T-helper 1 cell (primary cell): ENCODE results near the gene GREM1.

Experiments
- DNase-seq, 5 donors: peaks; one replicate each; pipeline ENCODE4 v3.0.0-alpha.2; 2012 to 2020
- total RNA-seq, 4 donors: gene quantifications; one replicate each; lab custom pipeline; 2026; lab: John Stamatoyannopoulos, UW

The GREM1 gene
- 0 to 0.59 (median 0.11) reads per million in 4 donors for total RNA-seq

DNA sequence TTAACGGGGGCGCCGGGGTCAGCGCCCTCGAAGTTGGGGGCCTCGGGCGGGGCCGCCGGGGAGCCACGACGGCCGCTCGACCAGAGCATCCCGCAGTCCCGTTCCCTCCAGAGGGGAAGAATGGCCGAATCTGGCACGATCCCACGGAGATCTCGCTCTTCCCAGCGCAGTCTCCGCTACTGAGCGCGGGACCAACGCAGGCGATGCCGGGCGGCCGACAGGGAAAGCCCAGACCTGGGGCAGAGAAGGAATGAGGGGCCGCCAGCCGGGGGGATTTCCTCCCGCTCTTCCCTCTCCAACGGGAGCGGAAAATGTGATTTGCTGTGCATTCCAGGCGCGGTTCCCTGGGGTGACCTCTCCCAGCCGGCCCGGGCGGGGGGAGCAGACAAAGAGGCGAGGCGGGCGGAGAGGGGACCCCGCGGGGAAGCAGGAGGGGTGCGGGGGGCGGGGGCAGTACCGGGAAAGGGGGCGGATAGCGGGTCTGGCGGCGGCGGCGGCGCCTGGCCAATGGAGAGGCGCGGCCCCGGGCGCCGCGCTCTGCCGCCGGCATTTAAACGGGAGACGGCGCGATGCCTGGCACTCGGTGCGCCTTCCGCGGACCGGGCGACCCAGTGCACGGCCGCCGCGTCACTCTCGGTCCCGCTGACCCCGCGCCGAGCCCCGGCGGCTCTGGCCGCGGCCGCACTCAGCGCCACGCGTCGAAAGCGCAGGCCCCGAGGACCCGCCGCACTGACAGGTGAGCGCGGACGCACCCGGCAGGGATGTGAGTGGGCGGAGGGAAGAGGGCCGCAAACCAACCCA is at the start of gene GREM1:
GREM1 (plus strand) TSS at position 579 of the 801 bp plus-strand sequence. CDS start 12,687 bp downstream, outside the sequence.
- no peak for DNase-seq

DNA sequence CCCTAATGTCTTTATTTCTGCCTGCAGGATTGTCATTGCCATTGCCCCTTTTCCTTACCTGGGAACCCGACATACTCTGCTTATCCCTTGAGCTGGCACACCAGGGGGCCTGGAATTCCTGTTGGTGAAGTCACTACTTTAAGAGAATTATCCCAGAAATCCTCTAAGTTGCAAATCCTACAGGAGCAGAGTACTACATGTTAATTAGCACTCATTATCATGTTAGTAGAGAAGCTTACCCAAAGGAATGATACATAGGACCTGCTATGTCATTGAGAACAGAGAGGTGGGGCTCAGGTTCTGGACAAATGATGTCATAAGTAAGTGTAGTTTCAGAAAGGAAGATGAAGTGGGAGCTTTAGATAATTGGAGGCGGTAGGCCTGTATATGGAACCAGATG is 48.9 kb upstream of the GREM1 start:
- no peak for DNase-seq

DNA sequence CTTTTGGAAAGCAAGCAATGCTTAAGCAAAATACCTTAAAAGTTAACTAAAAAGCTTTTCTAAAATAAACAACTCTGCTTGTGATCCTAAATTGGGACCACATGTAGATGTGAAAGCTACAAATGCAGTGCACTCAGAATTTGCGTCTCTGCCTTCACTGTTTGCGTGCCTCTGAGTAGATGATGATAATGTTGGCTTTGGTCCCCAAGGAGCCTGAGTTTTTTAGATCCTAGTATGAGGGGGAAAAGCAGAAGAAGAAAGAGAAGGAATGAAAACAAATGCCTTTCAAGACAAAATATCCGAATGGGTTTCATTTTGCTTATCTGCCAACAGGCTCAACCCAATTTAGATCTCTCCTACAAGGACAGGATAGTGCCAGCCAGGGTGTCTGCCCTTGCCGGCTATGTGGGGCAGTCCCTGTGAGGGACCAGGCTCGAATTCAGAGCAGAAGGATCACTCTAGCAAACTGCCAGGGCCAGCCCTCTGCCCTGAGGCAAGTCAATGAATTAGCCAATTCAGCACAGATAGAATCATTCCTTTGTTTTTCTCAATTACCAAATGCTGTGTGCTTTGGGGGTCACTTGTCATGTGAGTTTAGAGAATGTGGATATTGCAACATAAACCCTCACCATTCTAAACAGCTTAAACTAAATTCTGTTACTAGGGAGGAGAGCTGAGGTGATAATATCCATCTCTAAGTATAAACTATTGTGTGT is 47.8 kb upstream of the GREM1 start:
- no peak for DNase-seq

DNA sequence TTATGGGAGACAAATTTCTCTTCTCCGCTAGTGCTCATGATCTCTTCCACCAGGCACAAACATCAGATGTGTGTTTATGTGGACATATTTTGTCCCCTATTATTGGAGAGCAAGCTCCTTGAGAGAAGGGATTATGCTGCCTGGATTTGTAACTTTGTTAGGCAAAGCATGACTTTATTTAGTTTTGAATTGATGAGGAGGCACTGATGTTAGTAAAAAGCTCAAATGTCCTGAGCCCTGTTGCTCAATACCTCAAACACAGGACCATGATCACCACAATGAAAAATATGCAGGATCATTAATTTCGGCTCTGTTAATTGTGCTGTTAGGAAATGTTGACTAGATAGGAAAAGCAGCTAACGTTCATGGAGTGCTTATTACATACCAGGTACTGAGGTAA is 47.2 kb upstream of the GREM1 start:
- no peak for DNase-seq

DNA sequence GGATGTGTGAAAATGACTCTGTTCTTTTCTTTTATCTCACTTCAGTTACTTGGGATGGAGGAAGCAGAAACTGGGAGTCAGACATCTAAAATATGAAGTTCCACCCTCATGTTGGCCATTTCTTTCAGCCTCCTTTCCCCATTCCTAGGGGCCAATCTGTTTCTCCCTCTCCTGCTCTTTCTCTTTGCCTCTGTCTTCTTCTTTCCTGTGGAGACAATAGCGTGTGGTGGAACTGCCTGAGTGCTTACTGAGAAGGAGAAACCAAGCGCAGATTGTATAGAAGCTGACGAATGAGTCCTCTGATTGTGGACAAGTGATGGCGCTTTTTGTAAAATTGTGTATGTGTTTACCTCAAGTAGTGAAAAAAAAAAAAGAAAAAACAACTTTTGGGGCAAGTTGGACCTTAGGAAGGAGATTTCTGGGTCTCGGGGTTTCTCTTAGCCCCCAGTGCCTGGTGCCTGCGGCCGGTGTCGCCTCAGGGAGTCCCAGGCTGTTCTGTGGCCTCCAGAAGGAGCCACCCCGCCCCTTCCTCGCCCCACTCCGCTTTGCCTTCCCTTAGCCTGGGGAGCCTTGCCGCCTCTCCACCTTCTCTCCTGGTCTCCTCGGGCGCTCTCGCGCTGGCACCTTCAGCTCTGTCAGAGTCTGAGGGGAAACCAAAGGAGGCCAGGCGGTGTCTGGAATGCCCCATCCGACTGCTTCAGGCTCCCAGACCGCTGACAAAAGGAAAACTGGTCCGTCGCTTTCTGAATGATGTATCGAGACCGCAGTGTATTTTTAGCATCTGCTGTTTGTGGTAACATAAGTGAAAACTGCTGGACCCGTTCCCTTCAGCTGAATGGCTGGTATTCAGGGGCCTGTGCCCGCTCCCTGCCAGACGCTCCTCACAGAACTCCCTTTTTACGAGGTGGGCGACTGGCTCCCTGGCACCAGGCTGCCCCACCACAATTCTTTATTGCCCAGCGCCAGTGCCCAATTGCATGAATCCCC is 46.2 kb upstream of the GREM1 start:
- no peak for DNase-seq

DNA sequence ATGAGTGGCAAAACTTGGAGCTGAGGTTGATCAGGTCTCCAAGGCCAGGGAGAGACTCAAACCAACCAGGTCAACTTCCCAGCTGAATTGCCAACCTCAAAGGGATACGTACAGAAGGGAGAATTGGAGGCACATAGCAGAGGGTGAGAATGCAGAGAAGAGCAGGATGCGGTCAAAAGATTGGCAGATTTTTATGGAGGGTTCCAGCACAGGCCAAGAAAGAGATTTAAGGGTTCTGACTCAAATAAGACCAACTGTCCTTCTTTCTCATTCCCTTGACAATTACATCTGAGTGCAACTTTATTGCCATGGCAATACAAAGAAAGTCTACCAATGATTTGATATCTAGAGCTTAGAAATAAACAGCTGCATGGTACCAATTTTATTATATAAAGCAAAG is 43.1 kb upstream of the GREM1 start:
- no peak for DNase-seq

DNA sequence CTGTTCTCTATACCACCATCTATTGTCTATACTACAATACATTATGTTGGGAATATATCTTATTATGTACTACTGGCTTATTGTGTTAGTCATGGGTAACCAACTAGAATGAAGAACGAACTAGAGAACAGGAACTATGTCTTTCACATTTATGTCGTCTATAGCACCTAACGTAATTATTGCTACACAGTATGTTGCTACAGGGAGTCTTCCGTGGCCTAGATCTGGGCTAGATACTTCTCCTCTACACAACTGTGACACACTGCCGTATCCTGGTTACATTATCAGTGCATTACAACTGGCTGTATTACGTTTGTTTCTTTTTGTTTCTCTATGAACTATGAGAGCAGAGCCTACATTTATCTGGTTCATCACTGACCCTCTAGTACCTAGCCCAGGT is 42.3 kb upstream of the GREM1 start:
- no peak for DNase-seq

DNA sequence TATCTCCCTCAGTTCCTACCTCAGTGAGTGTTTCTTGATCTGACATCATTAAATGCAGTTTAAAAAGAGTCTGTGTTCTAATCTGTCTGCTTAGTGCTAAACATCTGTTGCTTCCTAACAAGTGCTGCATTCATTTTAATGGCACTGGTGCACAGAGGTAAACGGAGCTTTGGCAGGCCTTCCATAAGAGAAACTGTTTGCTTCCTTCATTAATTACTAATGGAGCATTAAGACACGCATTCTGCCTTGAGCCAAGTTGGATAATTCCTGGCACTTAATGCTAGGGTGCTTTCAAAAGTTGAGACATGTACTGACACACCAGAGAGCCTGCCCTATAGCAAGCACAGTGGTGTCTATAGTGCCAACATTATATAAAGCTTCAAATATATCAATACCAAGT is 41.6 kb upstream of the GREM1 start:
- DNase-seq = no peak

DNA sequence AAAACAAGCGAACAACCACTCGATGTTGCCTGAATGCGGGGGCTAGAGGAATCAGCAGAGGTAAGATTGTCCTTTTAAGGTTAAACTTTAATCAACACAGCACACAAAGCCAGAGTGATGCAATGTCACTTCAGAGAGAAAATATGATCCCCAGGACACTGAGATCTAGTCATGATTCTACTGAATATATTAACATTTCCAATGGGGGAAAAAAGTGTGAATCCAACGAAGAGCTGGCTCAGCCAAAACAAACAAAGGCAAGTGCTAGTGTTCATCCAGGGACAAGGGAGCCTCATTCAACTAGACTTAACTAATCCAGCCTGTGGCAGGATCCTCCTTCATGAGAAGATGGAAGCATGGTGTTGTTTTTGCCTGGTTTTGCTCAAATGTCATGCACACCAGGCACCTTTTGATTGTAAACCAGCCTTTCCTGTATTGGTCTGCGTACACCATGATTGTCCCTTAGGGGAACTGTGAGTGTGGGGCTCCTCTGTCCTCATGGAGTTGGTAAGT is 40.5 kb upstream of the GREM1 start:
- no peak for DNase-seq

DNA sequence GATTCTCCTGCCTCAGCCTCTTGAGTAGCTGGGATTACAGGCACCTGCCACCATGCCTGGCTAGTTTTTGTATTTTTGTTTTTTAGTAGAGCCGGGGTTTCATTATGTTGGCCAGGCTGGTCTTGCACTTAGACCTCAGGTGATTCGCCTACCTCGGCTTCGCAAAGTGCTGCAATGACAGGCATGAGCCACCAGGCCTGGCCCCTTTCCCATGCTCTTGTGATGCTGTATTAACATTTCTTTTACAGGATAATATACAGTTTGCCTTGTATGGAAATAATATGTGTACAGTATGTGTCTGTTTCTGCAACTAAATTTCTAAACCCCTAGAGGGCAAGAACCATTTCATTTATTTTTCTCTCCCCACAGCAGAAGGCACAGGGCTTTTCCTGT is 38.5 kb upstream of the GREM1 start:
- no peak for DNase-seq

DNA sequence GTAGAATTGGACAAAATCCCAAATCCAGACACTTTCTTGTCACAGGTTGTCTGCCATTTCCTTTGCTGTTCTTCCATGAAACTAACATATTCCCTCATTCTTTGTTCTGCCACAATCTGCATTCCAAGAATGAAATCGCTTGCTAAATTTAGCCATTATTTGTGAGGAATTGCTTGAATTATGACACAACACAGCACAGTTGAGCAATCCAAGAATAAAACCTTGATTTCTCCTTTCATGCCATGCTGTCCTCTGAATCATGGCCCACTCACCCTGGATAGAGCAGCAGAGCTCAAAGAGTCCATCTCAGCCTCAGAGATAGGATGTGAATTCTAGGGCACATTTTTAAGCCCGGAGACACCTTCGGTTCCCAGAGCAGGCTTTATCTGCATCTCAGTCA is 35.2 kb upstream of the GREM1 start:
- no peak for DNase-seq

DNA sequence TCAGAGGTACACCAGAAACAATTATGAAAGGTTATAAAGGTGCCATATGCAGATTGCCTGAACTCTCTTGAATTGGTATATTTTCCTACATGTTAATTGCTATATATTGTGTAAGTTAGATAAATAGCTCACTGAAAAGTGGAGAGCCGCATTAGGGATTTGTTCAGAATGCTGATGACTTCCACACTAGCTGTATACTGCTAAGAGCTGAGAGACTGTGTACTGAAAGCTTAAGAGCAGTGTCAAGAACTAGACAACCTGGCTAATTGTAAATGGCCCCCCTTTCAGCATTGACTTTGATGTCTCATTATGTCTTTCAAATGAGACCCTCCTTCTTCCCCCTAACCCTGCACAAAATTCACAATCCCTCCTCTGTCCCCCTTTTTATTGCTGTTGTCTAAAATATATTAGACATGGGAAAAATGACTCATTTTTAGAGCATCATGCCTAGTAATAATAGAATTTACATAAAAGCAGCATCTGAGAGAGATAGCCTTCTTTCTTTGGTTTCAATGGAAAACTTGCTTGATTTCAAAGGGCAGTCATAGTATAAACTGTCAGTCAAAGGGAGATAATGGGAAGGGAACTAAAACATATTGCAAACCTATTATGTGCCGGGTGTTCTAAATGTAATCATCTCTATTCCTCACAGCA is 34.7 kb upstream of the GREM1 start:
- DNase-seq = no peak

DNA sequence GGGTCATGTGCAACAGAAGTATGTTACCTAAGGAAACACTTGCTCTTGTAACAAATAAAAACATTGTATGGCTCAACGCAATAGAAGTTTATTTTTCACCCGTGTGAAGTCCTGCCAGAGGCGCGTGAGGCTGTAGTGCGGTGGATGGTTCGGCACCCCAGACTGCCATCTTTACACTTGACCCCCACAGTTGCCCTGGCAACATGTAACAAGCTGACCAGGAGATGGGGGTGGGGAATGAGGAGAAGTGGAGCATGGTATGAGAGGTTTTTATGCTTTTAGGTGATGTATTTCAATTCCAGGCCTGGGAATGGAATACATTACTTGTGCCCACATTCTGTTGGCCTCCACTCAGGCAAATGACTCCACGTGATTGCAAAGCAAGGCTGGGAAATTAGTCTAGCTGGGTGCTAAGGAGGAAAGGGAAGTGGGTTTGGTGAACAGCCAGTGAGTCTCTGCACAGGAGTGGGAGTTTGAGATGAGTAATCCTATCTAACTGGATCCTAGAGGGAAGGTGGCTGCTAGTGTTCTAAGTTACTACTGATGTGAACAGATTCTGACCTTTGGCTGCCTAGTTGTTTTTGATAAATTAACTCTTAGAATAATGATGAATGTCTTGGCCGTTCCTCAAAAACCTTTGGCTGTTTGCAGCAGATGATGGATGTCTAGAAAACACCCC is 33.8 kb upstream of the GREM1 start:
- DNase-seq = peak in 1 of 5 donors; percentile 21

DNA sequence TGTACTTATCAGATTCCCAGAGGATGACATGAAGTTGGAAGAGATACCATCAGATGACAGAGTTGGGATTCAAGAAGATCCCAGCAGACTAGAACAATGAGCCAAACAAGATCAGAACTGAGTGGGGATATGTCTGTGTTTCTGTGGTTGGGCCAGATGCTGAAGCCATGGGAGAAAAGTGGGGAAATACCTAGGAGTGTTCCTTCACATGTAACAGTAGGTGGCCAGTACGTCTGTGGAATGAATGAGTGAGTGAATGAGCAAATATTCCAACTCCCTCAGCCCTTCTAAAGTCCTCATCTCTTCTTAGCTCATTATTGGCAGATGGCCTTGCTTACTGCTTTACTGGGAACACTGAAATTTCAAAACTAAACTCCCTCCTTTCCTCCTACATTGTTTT is 32.2 kb upstream of the GREM1 start:
- no peak for DNase-seq

DNA sequence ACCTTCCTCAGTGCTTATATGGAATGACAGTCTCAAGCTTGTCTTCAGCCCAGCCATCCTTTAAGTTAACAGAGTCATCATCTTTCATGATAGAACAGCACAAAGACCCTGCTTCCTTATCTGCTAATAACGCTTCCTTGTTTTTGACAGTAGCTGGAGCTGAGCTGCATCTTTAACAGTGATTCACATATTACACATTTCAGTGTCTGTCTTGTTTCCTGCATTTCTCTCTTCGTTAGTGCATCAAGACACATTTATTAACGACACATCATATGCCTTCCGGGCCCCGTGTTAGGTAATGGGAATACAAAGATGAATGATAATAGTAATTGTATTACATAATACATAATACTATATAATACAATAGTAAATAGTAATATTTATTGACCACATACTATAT is 30.2 kb upstream of the GREM1 start:
- no peak for DNase-seq

DNA sequence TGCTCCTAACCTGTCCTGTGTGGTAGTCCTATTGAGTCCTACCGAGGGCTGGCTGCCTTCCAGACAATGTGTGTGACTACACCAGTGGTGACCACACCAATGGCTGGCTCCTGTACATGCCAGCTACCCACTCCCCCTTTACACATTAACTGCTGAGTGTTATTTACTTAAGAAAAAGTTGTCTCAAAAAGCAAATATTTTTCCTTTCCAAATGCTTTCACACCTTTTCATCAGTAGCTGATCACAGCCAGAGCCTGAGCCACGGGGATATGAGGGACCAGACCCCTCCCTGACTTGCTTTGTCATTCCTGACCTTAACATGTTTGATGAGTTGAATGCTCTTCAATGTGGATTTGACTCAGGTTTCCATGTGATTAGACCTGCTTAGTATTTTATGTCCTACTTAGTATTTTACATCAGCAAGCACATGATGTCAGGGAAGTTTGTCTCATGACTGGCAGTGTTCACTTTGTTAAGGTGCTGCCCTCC is 29.6 kb upstream of the GREM1 start:
- DNase-seq = no peak

DNA sequence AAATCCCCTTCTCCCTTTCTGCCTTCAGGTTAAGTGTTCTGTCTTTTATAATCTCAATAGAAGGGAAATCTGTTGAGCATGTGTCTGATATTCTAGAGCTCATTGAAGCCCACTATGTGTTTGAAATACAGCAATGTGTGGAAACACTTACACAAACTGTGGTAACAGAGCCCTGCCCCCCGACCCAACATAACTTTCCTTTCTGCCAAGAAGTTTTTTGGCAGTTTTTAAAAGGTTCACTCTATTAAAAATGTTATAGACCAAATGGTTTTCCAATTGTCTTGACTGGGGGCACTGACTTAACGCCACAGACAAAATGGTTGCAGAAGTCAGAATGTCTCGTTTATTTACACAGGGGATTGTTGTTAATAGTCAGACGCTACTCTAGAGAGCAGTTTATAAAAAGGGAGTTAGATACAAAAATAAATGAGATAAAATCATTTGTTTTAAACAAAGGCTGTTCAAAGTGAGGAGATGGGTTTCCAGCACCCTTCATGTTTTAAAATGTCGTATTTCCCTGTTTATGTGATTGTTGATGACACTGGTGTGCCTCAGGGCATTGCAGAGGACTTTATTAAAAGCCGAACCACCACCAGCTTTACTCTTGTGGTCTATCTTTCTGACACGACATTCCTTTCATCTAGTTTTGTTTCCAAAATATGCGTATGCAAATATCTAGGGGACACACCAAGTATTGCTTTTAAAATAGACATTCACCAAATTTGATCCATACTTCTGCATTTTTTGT is 26.7 kb upstream of the GREM1 start:
- DNase-seq = no peak

DNA sequence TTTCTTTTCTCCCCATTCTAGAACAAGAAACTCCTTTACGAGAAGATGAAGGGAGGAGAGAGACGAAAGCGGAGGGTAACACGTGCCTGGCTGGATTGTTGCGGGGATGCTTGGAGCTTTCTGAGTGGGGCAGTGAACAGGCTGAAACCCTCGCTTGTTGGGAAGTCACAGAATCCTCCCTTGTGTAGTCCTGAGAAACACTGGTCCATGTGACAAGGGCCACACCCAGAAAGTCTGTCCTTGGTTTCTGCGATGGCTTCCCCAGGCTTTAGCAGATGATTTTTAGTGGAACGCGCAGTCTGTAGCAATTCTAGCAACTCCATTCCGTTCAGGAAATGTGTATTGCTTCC is 26.1 kb upstream of the GREM1 start:
- DNase-seq = no peak

DNA sequence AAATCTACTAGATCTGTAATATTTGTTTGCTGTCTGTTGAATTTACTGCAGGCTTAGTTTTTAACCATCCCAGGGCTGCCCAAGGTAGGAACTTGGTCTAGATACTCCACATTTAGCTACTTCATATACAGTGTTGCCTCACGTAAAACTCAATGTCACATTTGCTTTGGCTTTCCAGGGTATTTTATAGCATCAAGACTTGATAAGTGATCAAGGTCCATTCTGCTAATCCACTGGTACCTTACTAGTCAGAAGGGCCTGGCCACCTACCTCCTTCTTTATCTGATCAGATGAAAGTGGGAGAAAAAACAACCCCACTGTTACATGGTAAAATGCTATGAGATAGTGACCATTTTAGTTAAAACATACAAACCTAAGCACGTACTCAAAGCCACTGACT is 25.5 kb upstream of the GREM1 start:
- DNase-seq = no peak

DNA sequence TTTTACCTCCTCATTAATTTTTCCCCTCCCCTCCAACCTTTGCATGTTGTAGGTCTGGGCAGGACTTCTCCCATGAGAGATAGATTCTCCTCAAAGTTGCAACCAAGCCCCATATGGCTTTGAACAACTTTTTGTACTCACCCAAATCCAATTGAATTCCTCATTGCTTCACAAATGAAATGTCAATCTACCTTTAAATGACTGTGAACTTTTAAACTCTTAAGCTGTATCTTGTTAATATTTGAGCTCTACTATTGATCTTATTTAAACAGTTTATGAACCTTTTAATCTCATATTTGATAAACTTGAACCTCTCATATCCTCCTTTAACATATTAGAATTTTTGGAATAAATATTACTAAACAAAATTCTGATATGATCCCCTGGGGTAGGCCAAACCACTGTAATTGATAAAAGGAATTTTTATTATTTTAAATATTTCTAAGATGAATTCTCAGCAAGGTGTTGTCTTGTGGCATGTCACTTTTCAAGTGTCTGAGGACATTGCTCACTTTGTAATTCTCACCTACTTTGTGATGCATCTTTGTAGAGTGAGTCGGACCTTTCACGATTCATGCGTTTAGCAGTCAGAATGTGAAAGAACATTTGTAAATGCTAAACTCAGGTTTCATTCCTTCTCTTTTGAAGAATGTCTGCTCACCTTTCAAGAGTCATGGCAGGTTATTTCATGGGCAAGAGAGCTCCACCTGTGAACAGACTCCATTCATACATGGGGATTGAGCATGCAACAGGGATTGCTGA is 23.4 kb upstream of the GREM1 start:
- no peak for DNase-seq
